Trophoblast cell (in vitro differentiated cells and primary cell): ENCODE results near the gene DNAJB8.
A peak's percentile ranks its signal among the peaks of the same experiment; 100 is the strongest.

ENCODE experiments used
- DNase-seq, 2 donors: peaks; one replicate each; pipeline ENCODE4 v3.0.0-alpha.2; 2016
- H2AFZ ChIP-seq: 2 replicates; pipeline ENCODE4 v1.6.1; 2013; ENCODE audit warnings: low read length, moderate library complexity, mild to moderate bottlenecking; ENCODE audit not compliant: insufficient read depth, poor library complexity
- H2AK5ac ChIP-seq: 2 replicates; pipeline ENCODE4 v1.6.1; 2013; ENCODE audit warnings: mild to moderate bottlenecking, low read length
- H2BK120ac ChIP-seq: 2 replicates; pipeline ENCODE4 v1.6.1; 2013; ENCODE audit warnings: low read length, mild to moderate bottlenecking, moderate library complexity; ENCODE audit not compliant: insufficient read depth, poor library complexity
- H2BK12ac ChIP-seq: 2 replicates; pipeline ENCODE4 v1.6.1; 2013; ENCODE audit warnings: mild to moderate bottlenecking, low read length, moderate library complexity
- H2BK5ac ChIP-seq: 2 replicates; pipeline ENCODE4 v1.6.1; 2013; ENCODE audit warnings: low read length, low read depth, moderate library complexity, mild to moderate bottlenecking; ENCODE audit not compliant: poor library complexity
- H3K14ac ChIP-seq: 2 replicates; pipeline ENCODE4 v1.6.1; 2013; ENCODE audit warnings: mild to moderate bottlenecking, low read length
- H3K18ac ChIP-seq: 2 replicates; pipeline ENCODE4 v1.6.1; 2013; ENCODE audit warnings: mild to moderate bottlenecking, low read length
- H3K23ac ChIP-seq: 2 replicates; pipeline ENCODE4 v1.6.1; 2013; ENCODE audit warnings: low read length
- H3K27ac ChIP-seq: 2 replicates; pipeline ENCODE4 v1.5.1; 2013; ENCODE audit warnings: low read depth, mild to moderate bottlenecking, inconsistent platforms, low read length, moderate library complexity
- H3K27me3 ChIP-seq: 2 replicates; pipeline ENCODE4 v1.6.1; 2013; ENCODE audit warnings: inconsistent platforms, mild to moderate bottlenecking, low read length, moderate library complexity; ENCODE audit not compliant: insufficient read depth
- H3K36me3 ChIP-seq, 2 experiments: 1 replicate in 1 of 2; 2 replicates in 1 of 2; pipeline ENCODE4 v1.6.1; 2013; ENCODE audit warnings: low read length in 2 of 2, mild to moderate bottlenecking in 2 of 2, moderate library complexity in 1 of 2; ENCODE audit not compliant: insufficient read depth in 2 of 2, control insufficient read depth in 1 of 2
- H3K4ac ChIP-seq: 2 replicates; pipeline ENCODE4 v1.6.1; 2013; ENCODE audit warnings: low read depth, mild to moderate bottlenecking, low read length, moderate library complexity
- H3K4me1 ChIP-seq, 2 experiments: 1 replicate in 1 of 2; 2 replicates in 1 of 2; pipeline ENCODE4 v1.6.1; 2013; ENCODE audit warnings: low read length in 2 of 2, mild to moderate bottlenecking in 2 of 2, moderate library complexity in 1 of 2; ENCODE audit not compliant: insufficient read depth in 2 of 2, control insufficient read depth in 1 of 2
- H3K4me2 ChIP-seq: 2 replicates; pipeline ENCODE4 v1.6.1; 2013; ENCODE audit warnings: inconsistent platforms, mild to moderate bottlenecking, low read length, moderate library complexity
- H3K4me3 ChIP-seq: 2 replicates; pipeline ENCODE4 v1.5.1; 2013; ENCODE audit warnings: mild to moderate bottlenecking, low read depth, low read length, inconsistent platforms
- H3K79me1 ChIP-seq: one replicate; pipeline ENCODE4 v1.6.1; 2013; ENCODE audit warnings: low read length
- H3K79me2 ChIP-seq: 2 replicates; pipeline ENCODE4 v1.6.1; 2013; ENCODE audit warnings: low read length, mild to moderate bottlenecking; ENCODE audit not compliant: control insufficient read depth, insufficient read depth, poor library complexity
- H3K9ac ChIP-seq: 2 replicates; pipeline ENCODE4 v1.6.1; 2013; ENCODE audit warnings: mild to moderate bottlenecking, low read length
- H3K9me3 ChIP-seq: 2 replicates; pipeline ENCODE4 v1.6.1; 2013; ENCODE audit warnings: low read depth, mild to moderate bottlenecking, control low read depth, inconsistent platforms, low read length; ENCODE audit not compliant: insufficient read depth
- H4K12ac ChIP-seq: 2 replicates; pipeline ENCODE4 v1.6.1; 2013; ENCODE audit warnings: low read depth, mild to moderate bottlenecking, low read length, moderate library complexity
- H4K8ac ChIP-seq: 2 replicates; pipeline ENCODE4 v1.6.1; 2013; ENCODE audit warnings: low read depth, mild to moderate bottlenecking, low read length, moderate library complexity
- H4K91ac ChIP-seq: one replicate; pipeline ENCODE4 v1.6.1; 2013; ENCODE audit warnings: low read depth, mild to moderate bottlenecking, low read length, moderate library complexity
- WGBS: extraction: QIAGEN DNeasy Blood & Tissue Kit; methylation state at CpG from one replicate; pipeline ENCODE4 v1.1.7; 2013; ENCODE audit warnings: missing lambda C conversion rate; ENCODE audit not compliant: insufficient read length, insufficient coverage; ENCODE audit errors: extremely low coverage; 5-methylcytosine and 5-hydroxymethylcytosine counted together

The DNAJB8 gene

GRCh38 chr3:128484404-128485281 lies 18.0 kb upstream of the DNAJB8 start:
- peak overlapping the region; percentile 94 for H3K4ac ChIP-seq
- H2BK12ac ChIP-seq: peak overlapping the region; percentile 81
- peak overlapping the region; percentile 89 for H3K14ac ChIP-seq
- peaks cover 30 to 39% of the 10 kb centered on the region in 2 experiments for H3K4me1 ChIP-seq
- H2AFZ ChIP-seq: no peak overlapping the region
- peak overlapping the region; percentile 93 for H3K18ac ChIP-seq
- H3K23ac ChIP-seq: peak overlapping the region; percentile 63
- H3K27me3 ChIP-seq: no peaks in the 10 kb centered on the region
- no peak overlapping the region for H3K9ac ChIP-seq
- H2BK5ac ChIP-seq: peak overlapping the region; percentile 37
- no peak overlapping the region for H4K12ac ChIP-seq
- H3K27ac ChIP-seq: peak overlapping the region; percentile 71
- peak overlapping the region; percentile 39 for H2BK120ac ChIP-seq
- peak overlapping the region; percentile 43 for H3K4me3 ChIP-seq
- peaks cover 62% of the 10 kb centered on the region for H3K79me1 ChIP-seq
- peak overlapping the region; percentile 87 for H3K4me2 ChIP-seq
- H4K91ac ChIP-seq: peak overlapping the region; percentile 75
- H3K36me3 ChIP-seq: peaks cover 53 to 55% of the 10 kb centered on the region in 2 experiments
- no peaks in the 10 kb centered on the region for H3K9me3 ChIP-seq
- H3K79me2 ChIP-seq: peaks cover 44% of the 10 kb centered on the region
- WGBS: no CpG with 5 or more reads among the region's 16 CpGs
- peak; percentile 51 to 62 for DNase-seq
- peak overlapping the region; percentile 65 for H2AK5ac ChIP-seq
- H4K8ac ChIP-seq: peak overlapping the region; percentile 82

- Histone ChIP-seq H4K8ac (peak overlapping the region; percentile 82), H2AFZ (peak overlapping the region; percentile 1), H2BK120ac (peak overlapping the region; percentile 64), H3K27me3 (no peaks in the 10 kb centered on the region), H3K27ac (peak overlapping the region; percentile 68), H3K9me3 (no peaks in the 10 kb centered on the region), H3K36me3 (peaks cover 60 to 61% of the 10 kb centered on the region in 2 experiments), H3K18ac (peak overlapping the region; percentile 93), H2AK5ac (peak overlapping the region; percentile 76), H4K12ac (peak overlapping the region; percentile 45), H3K4me1 (peaks cover 30 to 39% of the 10 kb centered on the region in 2 experiments), H3K4ac (peak overlapping the region; percentile 35), H3K14ac (peak overlapping the region; percentile 89), H3K79me1 (peaks cover 55% of the 10 kb centered on the region), H3K4me3 (no peak overlapping the region), H2BK12ac (peak overlapping the region; percentile 81), H3K4me2 (peak overlapping the region; percentile 32), H3K79me2 (peaks cover 38% of the 10 kb centered on the region), H4K91ac (peak overlapping the region; percentile 75), H2BK5ac (peak overlapping the region; percentile 37), H3K23ac (no peak overlapping the region), H3K9ac (no peak overlapping the region)
- WGBS: no CpG with 5 or more reads among the region's 26 CpGs
- DNase-seq: no peak
Observed at GRCh38 chr3:128483657-128484403, 17.1 kb upstream of the DNAJB8 start.

GRCh38 chr3:128482666-128483656 lies 16.3 kb upstream of the DNAJB8 start:
- H2BK12ac ChIP-seq: peak overlapping the region; percentile 67
- H4K12ac ChIP-seq: no peak overlapping the region
- no peak overlapping the region for H3K14ac ChIP-seq
- peaks cover 46% of the 10 kb centered on the region for H3K79me1 ChIP-seq
- H4K8ac ChIP-seq: peak overlapping the region; percentile 82
- H2BK5ac ChIP-seq: peak overlapping the region; percentile 37
- H3K23ac ChIP-seq: no peak overlapping the region
- H3K18ac ChIP-seq: peak overlapping the region; percentile 93
- peaks cover 30 to 39% of the 10 kb centered on the region in 2 experiments for H3K4me1 ChIP-seq
- no peak overlapping the region for H3K4ac ChIP-seq
- no peaks in the 10 kb centered on the region for H3K27me3 ChIP-seq
- peaks cover 30% of the 10 kb centered on the region for H3K79me2 ChIP-seq
- peak overlapping the region; percentile 68 for H3K27ac ChIP-seq
- H2BK120ac ChIP-seq: peak overlapping the region; percentile 64
- no peak overlapping the region for H2AK5ac ChIP-seq
- DNase-seq: peak; percentile 75 to 81
- H3K4me3 ChIP-seq: no peak overlapping the region
- no peak overlapping the region for H3K9ac ChIP-seq
- H3K4me2 ChIP-seq: peak overlapping the region; percentile 32
- no peak overlapping the region for H2AFZ ChIP-seq
- H3K36me3 ChIP-seq: peaks cover 59 to 62% of the 10 kb centered on the region in 2 experiments
- WGBS: no CpG with 5 or more reads among the region's 33 CpGs
- H3K9me3 ChIP-seq: no peaks in the 10 kb centered on the region
- H4K91ac ChIP-seq: peak overlapping the region; percentile 75
